Endothelial cell (in vitro differentiated cells): ENCODE data around the gene BTNL2. TPM values are rescaled to one million over a fixed set of nuclear protein-coding genes. Genes with fewer than 3 reads are reported as not detected.

Experiments used
- DNase-seq: peaks from one replicate; pipeline ENCODE4 v3.0.0; 2021; ENCODE audit warnings: low spot score
- H3K27ac Mint-ChIP-seq: one replicate; pipeline ENCODE4 v1.8.0; 2021; ENCODE audit warnings: mixed read lengths, inconsistent platforms; ENCODE audit not compliant: unreplicated experiment
- H3K27me3 Mint-ChIP-seq: one replicate; pipeline ENCODE4 v1.8.0; 2021; ENCODE audit warnings: mild to moderate bottlenecking, moderate library complexity, mixed read lengths, inconsistent platforms; ENCODE audit not compliant: unreplicated experiment
- H3K36me3 Mint-ChIP-seq: one replicate; pipeline ENCODE4 v1.8.0; 2021; ENCODE audit warnings: mild to moderate bottlenecking, low read depth, mixed read lengths, inconsistent platforms; ENCODE audit not compliant: unreplicated experiment
- H3K4me1 Mint-ChIP-seq: one replicate; pipeline ENCODE4 v1.8.0; 2021; ENCODE audit warnings: mild to moderate bottlenecking, mixed read lengths, inconsistent platforms; ENCODE audit not compliant: unreplicated experiment
- H3K4me3 Mint-ChIP-seq: one replicate; pipeline ENCODE4 v1.8.0; 2021; ENCODE audit warnings: mild to moderate bottlenecking, mixed read lengths, inconsistent platforms; ENCODE audit not compliant: unreplicated experiment
- H3K9me3 Mint-ChIP-seq: one replicate; pipeline ENCODE4 v1.8.0; 2021; ENCODE audit warnings: mixed read lengths, inconsistent platforms; ENCODE audit not compliant: unreplicated experiment
- CTCF ChIP-seq: fragments of 200-600 bp; sonication (generic); IDR thresholded peaks from one replicate; pipeline ENCODE4 v1.5.0; 2021; ENCODE audit warnings: antibody characterized with exemption; ENCODE audit not compliant: unreplicated experiment
- total RNA-seq: library from RNA; stranded (reverse); fragmentation: NEBNext Ultra II Directional; extraction: Animal tissue kit (Norgen Biotek cat#: 25700); gene quantifications from one replicate; pipeline ENCODE4 v1.2.1, GENCODE V29; 2021; ENCODE audit not compliant: unreplicated experiment

Gene BTNL2
- total RNA-seq, 1 donor from 2014 or later = not detected

GRCh38 chr6:32375739-32376529, 31.0 kb downstream of the BTNL2 start:
- Mint-ChIP-seq H3K27me3 (no peaks in the 10 kb centered on the region), H3K9me3 (no peaks in the 10 kb centered on the region), H3K4me3 (no peak overlapping the region), H3K4me1 (peaks cover 6% of the 10 kb centered on the region), H3K36me3 (no peaks in the 10 kb centered on the region), H3K27ac (no peak overlapping the region)
- no peak for DNase-seq
- no peak for TF ChIP-seq CTCF

GRCh38 chr6:32371803-32372202, 35.2 kb downstream of the BTNL2 start, which contains the start of gene TSBP1:
TSBP1 (minus strand) TSS chr6:32371903; CDS start chr6:32371706, 197 bp downstream.
- Mint-ChIP-seq H3K9me3 (no peaks in the 10 kb centered on the region), H3K27ac (peak within 1 kb of the TSS; percentile 72), H3K36me3 (no peaks in the 10 kb centered on the region), H3K27me3 (no peaks in the 10 kb centered on the region), H3K4me3 (no peak within 1 kb of the TSS), H3K4me1 (peaks cover 12% of the 10 kb centered on the region)
- TF ChIP-seq CTCF = no peak
- no peak for DNase-seq

GRCh38 chr6:32371229-32371628, 35.8 kb downstream of the BTNL2 start:
- H3K27ac Mint-ChIP-seq = no peak overlapping the region

GRCh38 chr6:32370505-32370904, 36.5 kb downstream of the BTNL2 start:
- H3K4me1 Mint-ChIP-seq = peaks cover 9% of the 10 kb centered on the region
- no peak overlapping the region for H3K27ac Mint-ChIP-seq
- no peaks in the 10 kb centered on the region for H3K27me3 Mint-ChIP-seq
- no peak overlapping the region for H3K4me3 Mint-ChIP-seq
- no peaks in the 10 kb centered on the region for H3K9me3 Mint-ChIP-seq
- no peak for DNase-seq
- no peaks in the 10 kb centered on the region for H3K36me3 Mint-ChIP-seq
- TF ChIP-seq CTCF = no peak

More at GRCh38 chr6:32371229-32371628, 35.8 kb downstream of the BTNL2 start:
- DNase-seq = no peak
- TF ChIP-seq CTCF = no peak
- H3K9me3 Mint-ChIP-seq = no peaks in the 10 kb centered on the region
- no peak overlapping the region for H3K4me3 Mint-ChIP-seq
- H3K27me3 Mint-ChIP-seq = no peaks in the 10 kb centered on the region
- H3K4me1 Mint-ChIP-seq = peaks cover 9% of the 10 kb centered on the region
- H3K36me3 Mint-ChIP-seq = no peaks in the 10 kb centered on the region

GRCh38 chr6:32369660-32370059, 37.3 kb downstream of the BTNL2 start:
- Mint-ChIP-seq H3K27ac (no peak overlapping the region), H3K4me1 (peaks cover 9% of the 10 kb centered on the region), H3K27me3 (no peaks in the 10 kb centered on the region), H3K9me3 (no peaks in the 10 kb centered on the region), H3K4me3 (no peak overlapping the region), H3K36me3 (no peaks in the 10 kb centered on the region)
- DNase-seq = no peak
- no peak for TF ChIP-seq CTCF
